BLaER1 (cell line): ENCODE data around the gene TMEM45B.

Source experiments
- H3K27ac ChIP-seq: shearing (Covaris generic); formaldehyde crosslinking; 2 replicates; pipeline ENCODE4 v1.8.1; 2022
- H3K27me3 ChIP-seq: shearing (Covaris generic); formaldehyde crosslinking; 2 replicates; pipeline ENCODE4 v1.8.1; 2022
- H3K36me3 ChIP-seq: shearing (Covaris generic); formaldehyde crosslinking; 2 replicates; pipeline ENCODE4 v1.8.1; 2022
- H3K4me1 ChIP-seq: shearing (Covaris generic); formaldehyde crosslinking; 2 replicates; pipeline ENCODE4 v1.8.1; 2022
- H3K4me2 ChIP-seq: shearing (Covaris generic); formaldehyde crosslinking; 2 replicates; pipeline ENCODE4 v1.8.1; 2022
- H3K4me3 ChIP-seq: shearing (Covaris generic); formaldehyde crosslinking; 2 replicates; pipeline ENCODE4 v1.8.1; 2022
- H3K9ac ChIP-seq: shearing (Covaris generic); formaldehyde crosslinking; 2 replicates; pipeline ENCODE4 v1.8.1; 2022
- H3K9me3 ChIP-seq: shearing (Covaris generic); formaldehyde crosslinking; 2 replicates; pipeline ENCODE4 v1.8.1; 2022
- H4K20me1 ChIP-seq: shearing (Covaris generic); formaldehyde crosslinking; 2 replicates; pipeline ENCODE4 v1.8.1; 2022
- Cebpa-rat ChIP-seq: shearing (Covaris generic); IDR thresholded peaks from 2 replicates; pipeline ENCODE4 v1.8.1; 2022

The TMEM45B gene

DNA sequence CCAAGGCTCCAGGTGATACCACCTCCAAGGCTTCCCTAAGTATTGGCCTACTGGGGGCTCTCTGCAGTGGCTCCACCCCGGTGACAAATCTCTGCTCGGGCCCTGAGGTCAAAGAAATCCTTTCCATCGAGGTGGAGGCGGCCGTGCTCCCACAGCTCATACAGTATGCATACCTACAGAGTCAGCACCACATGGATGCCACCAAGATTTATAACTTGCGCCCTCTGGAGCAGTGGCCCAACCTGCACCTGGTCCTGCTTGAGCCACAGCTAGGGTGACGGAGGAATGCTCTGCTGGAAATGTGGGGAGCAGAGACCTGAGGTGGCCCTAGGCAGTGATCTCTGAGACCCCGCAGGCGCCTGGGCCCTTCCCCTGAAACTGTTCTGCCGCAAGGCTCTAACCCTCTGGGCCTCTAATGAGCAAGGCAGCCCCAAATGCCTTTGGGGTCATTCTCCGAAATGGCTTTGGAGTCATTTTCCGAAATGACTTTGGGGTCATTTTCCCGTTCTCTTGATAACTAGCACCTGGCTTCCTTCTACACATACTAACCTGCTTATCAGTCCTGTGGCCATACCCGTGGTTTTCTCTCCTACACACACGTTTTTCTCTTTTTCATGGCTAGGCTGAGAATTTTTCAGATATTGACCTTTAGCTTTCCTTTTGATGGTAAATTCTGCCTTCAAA, 33.9 kb downstream of the TMEM45B start:
- no peak overlapping the region for H3K9ac ChIP-seq
- no peak overlapping the region for H3K4me3 ChIP-seq
- H3K27me3 ChIP-seq, result no peaks in the 10 kb centered on the region
- no peaks in the 10 kb centered on the region for H4K20me1 ChIP-seq
- no peak overlapping the region for H3K4me2 ChIP-seq
- H3K9me3 ChIP-seq, result no peaks in the 10 kb centered on the region
- TF ChIP-seq Cebpa-rat, result no peak
- H3K4me1 ChIP-seq, result no peaks in the 10 kb centered on the region
- no peaks in the 10 kb centered on the region for H3K36me3 ChIP-seq
- no peak overlapping the region for H3K27ac ChIP-seq

DNA sequence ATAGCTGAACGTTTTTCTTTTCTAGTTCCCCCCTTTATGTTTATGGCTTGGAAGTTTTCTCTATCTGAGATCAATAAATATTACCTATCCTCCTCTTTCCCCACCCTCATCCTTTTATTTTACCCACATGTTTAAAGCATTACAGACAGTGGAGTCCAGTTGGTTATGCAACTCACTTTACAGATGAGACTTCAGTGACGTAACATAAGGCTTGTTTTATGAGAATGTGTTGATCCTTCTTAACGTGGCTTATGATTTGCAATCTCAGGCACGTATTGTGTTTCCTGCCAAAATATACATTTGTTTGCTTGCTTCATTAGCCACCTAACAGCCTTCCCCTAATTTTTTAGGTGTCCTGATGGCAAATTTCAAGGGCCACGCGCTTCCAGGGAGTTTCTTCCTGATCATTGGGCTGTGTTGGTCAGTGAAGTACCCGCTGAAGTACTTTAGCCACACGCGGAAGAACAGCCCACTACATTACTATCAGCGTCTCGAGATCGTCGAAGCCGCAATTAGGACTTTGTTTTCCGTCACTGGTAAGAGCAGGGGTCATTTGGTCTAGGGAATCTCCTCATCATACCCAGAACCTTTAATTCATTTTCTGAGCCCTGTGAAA, 36.6 kb downstream of the TMEM45B start:
- no peaks in the 10 kb centered on the region for H3K9me3 ChIP-seq
- no peak overlapping the region for H3K4me3 ChIP-seq
- H3K4me2 ChIP-seq, result no peak overlapping the region
- H3K4me1 ChIP-seq, result no peaks in the 10 kb centered on the region
- no peak for TF ChIP-seq Cebpa-rat
- H4K20me1 ChIP-seq, result no peaks in the 10 kb centered on the region
- H3K36me3 ChIP-seq, result no peaks in the 10 kb centered on the region
- no peaks in the 10 kb centered on the region for H3K27me3 ChIP-seq
- H3K27ac ChIP-seq, result no peak overlapping the region
- no peak overlapping the region for H3K9ac ChIP-seq

DNA sequence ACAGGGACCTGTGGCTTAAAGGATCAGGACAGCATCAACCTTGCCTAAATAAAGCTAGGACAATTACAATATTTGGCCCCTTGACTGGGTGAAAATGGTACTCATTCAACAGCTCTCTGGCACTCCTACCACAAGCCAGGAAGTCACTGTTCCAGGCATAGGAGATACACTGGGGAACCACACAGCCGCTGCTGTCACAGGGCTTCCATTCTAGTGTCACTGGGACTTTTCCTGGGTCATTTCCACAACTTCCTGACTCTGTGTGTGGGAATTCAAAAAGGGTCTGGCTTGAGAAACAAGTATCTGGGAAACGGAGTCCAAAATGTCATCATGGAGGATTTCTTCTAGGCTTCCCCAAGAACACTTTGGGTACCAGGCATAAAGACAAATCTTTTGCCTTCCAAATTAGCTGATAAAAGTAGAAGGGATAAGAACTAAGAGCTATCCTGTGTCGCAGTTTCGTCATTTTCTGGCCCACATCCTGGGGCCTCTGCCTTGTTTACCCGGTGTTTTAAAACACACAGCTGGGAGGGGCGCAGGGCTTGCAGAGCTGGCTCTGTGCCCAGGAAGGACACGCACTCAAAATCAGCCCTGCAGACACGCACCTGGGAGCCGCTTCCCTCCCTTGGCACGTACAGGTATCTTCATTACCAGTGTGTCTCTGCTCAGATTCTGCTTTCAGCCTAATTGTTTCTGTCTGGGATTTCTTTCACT, 38.0 kb downstream of the TMEM45B start:
- H3K36me3 ChIP-seq, result peaks cover 4% of the 10 kb centered on the region
- H3K9me3 ChIP-seq, result no peaks in the 10 kb centered on the region
- no peak overlapping the region for H3K27ac ChIP-seq
- no peak overlapping the region for H3K9ac ChIP-seq
- no peak overlapping the region for H3K4me3 ChIP-seq
- no peaks in the 10 kb centered on the region for H3K4me1 ChIP-seq
- no peaks in the 10 kb centered on the region for H3K27me3 ChIP-seq
- no peaks in the 10 kb centered on the region for H4K20me1 ChIP-seq
- no peak overlapping the region for H3K4me2 ChIP-seq
- TF ChIP-seq Cebpa-rat, result no peak

DNA sequence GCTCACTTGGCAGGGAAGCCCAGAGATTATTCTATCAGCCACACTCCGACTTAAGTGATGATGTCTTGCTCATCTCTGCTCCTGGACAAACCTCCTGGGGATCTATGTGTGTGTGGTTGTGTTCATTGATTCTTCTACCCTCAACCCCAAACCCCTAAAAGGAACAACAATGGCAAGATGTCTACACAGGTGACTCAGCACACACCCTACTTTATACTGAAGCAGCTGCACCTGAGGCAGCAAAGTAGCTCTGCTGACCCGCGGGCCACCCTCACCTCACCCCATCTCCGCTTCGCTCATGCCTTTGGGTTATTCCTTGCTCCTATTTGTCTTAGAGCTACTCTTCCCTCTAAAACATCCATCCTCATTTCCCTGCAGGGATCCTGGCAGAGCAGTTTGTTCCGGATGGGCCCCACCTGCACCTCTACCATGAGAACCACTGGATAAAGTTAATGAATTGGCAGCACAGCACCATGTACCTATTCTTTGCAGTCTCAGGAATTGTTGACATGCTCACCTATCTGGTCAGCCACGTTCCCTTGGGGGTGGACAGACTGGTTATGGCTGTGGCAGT, 38.7 kb downstream of the TMEM45B start:
- TF ChIP-seq Cebpa-rat, result no peak

DNA sequence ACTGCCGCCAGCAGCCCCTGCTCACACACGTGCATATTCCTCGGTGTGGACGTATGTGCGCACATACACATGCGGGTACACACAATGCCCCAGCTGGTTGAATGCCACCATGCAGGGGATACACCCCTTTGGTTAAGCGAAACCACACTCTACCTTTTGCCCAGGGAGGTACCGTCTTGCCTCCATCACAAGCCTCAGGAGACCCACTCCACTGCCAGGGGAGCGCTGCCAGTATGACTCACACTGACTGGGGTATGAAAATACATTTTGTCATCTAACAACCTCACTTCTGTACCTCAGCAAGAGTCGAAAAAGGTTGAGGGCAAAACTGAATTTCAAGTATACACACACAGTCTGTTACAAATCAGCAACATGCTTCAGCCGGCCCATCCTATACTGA, 39.4 kb downstream of the TMEM45B start:
- H3K4me3 ChIP-seq, result no peak overlapping the region
- no peak overlapping the region for H3K4me2 ChIP-seq
- H3K27me3 ChIP-seq, result no peaks in the 10 kb centered on the region
- H3K9me3 ChIP-seq, result no peaks in the 10 kb centered on the region
- no peak overlapping the region for H3K9ac ChIP-seq
- no peaks in the 10 kb centered on the region for H4K20me1 ChIP-seq
- TF ChIP-seq Cebpa-rat, result no peak
- H3K36me3 ChIP-seq, result peaks cover 18% of the 10 kb centered on the region
- H3K27ac ChIP-seq, result no peak overlapping the region
- no peaks in the 10 kb centered on the region for H3K4me1 ChIP-seq

More for the DNA sequence above, 38.7 kb downstream of the TMEM45B start:
- H3K27ac ChIP-seq, result no peak overlapping the region
- no peak overlapping the region for H3K4me2 ChIP-seq
- no peaks in the 10 kb centered on the region for H3K9me3 ChIP-seq
- H3K27me3 ChIP-seq, result no peaks in the 10 kb centered on the region
- peaks cover 11% of the 10 kb centered on the region for H3K36me3 ChIP-seq
- no peak overlapping the region for H3K9ac ChIP-seq
- no peaks in the 10 kb centered on the region for H3K4me1 ChIP-seq
- no peak overlapping the region for H3K4me3 ChIP-seq
- H4K20me1 ChIP-seq, result no peaks in the 10 kb centered on the region

DNA sequence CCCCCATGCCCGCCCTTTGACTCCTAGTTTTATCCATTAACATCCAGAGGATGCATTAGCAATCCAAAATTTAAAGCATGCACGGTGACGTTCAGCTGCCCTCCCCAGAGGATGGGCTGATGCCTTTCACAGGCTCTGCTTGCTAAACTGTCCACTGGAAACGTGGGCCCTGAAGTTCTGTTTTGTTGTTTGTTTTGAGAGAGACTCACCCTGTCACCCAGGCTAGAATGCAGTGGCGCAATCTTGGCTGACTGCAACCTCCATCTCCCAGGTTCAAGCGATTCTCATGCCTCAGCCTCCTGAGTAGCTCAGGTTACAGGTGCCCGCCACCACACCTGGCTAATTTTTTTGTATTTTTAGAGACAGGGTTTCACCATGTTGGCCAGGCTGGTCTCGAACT, 40.4 kb downstream of the TMEM45B start:
- Histone ChIP-seq H3K4me3 (no peak overlapping the region), H3K27me3 (no peaks in the 10 kb centered on the region), H3K27ac (no peak overlapping the region), H3K9me3 (no peaks in the 10 kb centered on the region), H4K20me1 (no peaks in the 10 kb centered on the region), H3K36me3 (peaks cover 26% of the 10 kb centered on the region), H3K9ac (no peak overlapping the region), H3K4me1 (no peaks in the 10 kb centered on the region), H3K4me2 (no peak overlapping the region)
- no peak for TF ChIP-seq Cebpa-rat

DNA sequence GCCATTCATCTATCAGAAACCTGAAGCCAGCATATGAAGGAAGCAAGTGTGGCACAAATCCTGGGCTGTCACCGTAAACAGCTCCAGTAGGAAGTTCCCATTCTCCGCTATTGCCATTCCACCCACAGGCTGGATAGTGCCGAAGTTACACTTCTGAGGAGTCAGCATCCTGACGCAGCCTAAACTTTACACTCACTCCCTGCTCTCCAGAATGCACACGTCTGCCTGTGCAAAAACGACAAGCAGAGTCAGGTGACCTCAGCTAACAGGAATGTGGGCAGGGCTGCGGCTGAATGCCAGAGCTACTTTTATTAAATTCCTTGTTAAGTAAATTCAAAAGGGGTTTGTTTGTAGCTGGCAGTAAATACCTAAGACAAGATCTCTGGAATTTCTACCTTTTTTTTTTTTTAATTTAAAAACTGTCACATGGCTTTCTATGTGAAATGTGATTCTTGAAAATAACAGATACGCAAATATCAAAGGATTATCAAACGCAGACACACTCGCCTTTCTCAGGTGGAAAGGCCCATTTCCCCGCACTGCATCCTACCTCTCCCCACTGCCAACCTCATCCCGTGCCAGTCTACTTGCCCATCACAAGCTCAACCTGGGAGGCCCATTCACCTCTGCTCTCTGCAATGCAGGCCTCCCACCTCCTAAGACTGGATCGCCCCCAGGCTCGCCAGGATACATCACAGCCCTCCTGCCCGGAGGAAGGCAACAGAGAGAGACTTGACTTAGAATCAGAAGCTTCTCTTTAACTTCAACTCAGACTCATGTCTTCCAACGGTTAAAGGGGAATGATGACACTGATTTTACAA, 46.3 kb downstream of the TMEM45B start:
- TF ChIP-seq Cebpa-rat, result no peak
- Histone ChIP-seq H3K4me3 (no peak overlapping the region), H3K9ac (no peak overlapping the region), H3K4me1 (no peaks in the 10 kb centered on the region), H3K27me3 (no peaks in the 10 kb centered on the region), H4K20me1 (peaks cover 7% of the 10 kb centered on the region), H3K4me2 (no peak overlapping the region), H3K27ac (no peak overlapping the region), H3K9me3 (no peaks in the 10 kb centered on the region), H3K36me3 (peaks cover 84% of the 10 kb centered on the region)

DNA sequence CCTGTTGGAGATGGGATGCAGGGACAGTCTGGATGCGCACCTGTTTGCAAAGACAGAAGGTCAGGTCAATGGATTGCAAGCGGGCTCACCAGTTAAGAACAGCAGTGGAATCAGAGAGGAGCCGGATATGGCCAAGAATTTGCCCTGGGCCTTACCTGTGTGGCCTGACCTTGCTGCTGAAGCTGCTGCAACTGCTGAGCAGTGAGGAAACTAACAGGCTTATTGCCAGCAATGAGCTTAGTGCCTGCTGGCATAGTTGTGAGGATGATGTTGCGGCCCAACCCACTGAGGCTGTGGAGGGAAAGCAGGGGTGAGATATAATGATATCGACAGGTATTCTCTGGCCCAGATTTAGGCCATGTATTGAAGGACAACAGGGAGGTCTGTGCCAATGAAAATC, 49.2 kb downstream of the TMEM45B start:
- Histone ChIP-seq H3K4me1 (no peaks in the 10 kb centered on the region), H3K4me2 (no peak overlapping the region), H3K9ac (no peak overlapping the region), H3K9me3 (no peaks in the 10 kb centered on the region), H3K27ac (no peak overlapping the region), H3K4me3 (no peak overlapping the region), H3K27me3 (no peaks in the 10 kb centered on the region; the same call in 1 of the 2 replicates), H4K20me1 (peaks cover 11% of the 10 kb centered on the region), H3K36me3 (peaks cover 98% of the 10 kb centered on the region)
- TF ChIP-seq Cebpa-rat, result no peak

DNA sequence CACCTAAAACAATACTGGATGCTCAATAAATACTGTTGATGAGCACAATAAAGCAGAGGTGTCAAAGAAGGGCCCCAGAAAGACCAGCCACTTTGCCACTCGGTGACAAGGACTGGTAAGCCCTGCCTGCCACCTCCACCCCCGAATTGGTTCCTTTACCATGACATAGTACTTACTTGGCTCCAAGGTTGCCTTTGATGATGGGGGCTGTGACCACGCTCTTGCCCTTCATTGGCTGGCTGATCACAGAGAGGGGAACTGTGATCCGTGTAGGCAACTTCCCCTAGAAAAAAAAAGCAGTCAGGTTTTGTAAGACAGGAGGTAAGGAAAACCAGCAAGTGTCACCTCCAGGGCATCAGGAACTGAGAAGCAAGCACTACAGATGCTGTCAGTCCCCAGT, 50.1 kb downstream of the TMEM45B start:
- Histone ChIP-seq H3K4me3 (no peak overlapping the region), H3K4me1 (no peaks in the 10 kb centered on the region), H3K27me3 (no peaks in the 10 kb centered on the region; the same call in 1 of the 2 replicates), H3K4me2 (no peak overlapping the region), H3K9ac (no peak overlapping the region), H3K36me3 (peaks cover 98% of the 10 kb centered on the region), H3K9me3 (no peaks in the 10 kb centered on the region), H4K20me1 (peaks cover 11% of the 10 kb centered on the region), H3K27ac (no peak overlapping the region)
- no peak for TF ChIP-seq Cebpa-rat
